NCI-H1694 treated with DMSO at 0.1 percent for 48 hours (cell line): ENCODE data around the gene STX10.

Experiments
- DNase-seq: peaks from one replicate; lab custom pipeline; 2025; lab: John Stamatoyannopoulos, UW

Gene STX10

DNA sequence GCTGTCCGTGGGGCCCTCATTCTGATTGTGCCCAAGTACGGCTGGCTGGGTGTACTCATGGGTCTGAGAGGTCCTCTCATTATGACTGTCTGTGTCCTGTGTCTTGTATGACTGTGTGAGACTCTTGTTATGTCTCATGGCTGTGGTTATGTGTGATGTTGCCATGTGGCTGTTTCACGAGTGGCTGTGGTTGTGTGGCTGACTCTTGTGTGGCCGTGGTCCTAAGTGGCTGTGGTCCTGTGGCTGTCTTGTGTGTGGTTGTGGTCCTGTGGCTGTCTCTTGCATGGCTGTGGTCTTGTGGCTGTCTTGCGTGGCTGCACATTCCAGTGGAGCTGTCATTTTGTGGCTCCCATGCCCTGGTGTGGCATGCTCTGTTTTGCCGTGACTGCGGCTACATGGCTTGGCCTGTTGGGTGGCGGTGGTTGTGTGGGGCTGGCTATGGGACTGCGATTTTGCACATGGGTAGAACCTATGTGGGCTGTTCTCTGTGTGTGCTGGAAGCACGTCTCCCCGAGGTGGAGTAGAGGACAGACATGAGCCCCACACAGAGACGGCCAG lies 50.1 kb downstream of the STX10 start:
- no peak for DNase-seq

DNA sequence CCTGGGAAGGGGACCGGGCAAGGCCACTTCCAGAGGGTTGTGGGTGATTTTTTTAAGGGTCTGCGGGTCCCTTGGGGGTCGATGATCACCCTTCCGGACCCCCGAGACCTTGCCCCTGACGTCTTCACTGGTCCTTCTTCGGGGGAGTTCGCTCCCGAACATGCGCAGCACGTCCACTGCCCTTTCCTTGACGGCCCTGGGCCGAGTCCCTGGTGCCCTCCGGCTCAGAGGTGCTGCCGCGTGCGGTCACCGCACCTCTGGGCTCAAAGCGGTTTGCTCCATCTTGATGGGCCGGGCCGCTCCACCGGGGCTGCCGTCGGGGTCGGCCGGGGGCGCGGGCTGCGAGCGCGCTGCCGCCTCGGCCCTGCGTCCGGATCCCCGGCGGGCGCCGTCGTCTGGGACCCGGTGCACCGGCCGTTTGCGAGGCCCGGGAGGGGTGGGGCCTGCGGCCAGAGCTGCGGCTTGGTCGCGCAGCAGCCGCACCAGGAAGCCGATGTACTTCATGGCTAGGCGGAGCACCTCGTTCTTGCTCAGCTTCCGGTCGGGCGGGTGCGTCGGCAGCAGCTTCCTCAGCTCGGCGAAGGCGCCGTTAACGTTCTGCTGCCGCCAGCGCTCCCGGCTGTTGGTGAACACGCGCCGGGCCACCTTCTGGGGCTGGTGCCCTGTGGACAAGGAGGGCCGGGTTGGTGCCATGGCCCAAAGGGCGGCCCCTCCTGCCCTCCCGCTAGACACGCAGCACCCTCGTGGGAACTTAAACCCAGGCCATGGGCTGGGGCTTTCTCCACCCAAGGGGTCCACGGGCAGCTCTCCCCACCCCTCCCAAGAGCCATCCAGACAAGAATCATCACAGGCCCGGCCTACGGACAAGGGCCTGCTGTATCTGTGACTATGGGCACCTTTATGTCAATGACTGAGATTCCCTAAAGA lies 50.8 kb downstream of the STX10 start:
- DNase-seq = no peak

DNA sequence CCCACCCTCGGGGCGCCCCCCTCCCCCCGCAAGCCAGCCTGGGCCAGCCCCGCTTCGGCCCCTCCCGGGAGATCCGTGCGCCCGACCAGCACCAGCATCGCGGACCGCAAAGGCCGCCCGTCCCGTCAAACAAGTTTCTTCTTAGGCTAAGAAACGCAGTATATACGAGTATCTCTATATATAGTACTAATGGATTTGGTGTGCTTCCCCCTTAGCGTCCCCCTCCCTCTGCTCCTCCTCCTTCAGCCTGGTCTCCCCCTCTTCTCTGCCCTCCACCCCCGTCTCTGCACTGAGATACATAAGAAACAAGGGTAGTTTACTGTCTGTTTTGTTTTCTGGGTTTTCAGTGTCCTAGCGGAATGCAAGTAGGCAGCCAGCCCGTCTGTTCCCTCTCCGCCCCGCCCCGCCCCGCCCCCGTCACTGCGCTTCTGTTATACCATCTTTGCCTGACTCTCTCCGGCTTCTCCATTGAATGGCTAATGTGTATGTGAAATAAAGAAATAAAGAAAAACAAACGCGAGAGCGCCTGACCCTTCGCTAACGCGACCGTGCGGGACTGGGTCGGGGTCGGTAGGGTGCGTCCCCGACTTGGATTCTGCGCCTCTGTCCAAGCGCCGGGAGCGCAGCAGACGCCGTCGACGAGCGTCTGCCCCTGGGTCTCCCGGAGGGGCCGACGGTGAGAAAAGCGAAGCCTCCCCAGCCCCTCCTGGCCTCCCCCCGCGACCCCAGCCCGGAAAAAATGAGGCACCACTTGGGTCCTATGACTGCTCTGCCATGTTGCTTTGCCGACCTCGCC lies 51.7 kb downstream of the STX10 start:
- DNase-seq = no peak

DNA sequence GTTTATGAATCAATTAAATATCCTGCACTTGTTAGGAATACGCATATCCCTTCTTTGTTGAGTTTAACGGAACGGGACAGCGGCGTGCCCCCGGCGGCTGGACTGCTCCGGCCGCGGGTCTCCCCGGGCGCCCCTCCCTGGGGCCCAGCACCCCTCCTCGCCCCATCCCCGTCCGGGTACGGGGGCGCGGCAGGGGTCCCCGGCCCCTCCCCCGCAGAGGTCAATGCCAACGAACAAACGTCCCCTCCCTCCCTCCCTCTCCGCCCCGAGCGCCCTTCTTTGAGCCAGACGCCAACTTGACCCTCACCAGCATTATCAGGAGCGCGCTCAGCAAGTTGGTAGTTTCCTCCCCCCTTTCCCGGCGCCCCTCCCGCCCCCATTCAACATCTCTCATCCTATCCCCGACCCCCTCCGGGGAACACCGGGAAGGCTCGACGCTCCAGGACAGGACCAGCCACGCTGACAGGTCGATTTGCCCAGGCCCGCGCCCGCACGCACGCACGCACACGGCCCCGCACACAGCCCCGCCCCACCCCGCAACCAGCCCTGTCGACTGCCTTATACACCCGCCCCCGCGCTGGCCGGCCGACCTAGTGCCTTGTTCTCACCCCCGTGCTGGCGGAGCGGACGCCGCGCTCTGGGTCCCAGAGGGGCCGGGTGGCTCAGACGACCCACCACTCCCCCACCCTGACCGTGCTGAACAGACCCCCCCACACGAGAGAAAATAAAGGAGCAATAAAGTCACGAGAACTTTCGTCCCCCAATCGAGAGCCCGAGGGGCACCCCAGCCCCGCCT lies 52.5 kb downstream of the STX10 start:
- no peak for DNase-seq

DNA sequence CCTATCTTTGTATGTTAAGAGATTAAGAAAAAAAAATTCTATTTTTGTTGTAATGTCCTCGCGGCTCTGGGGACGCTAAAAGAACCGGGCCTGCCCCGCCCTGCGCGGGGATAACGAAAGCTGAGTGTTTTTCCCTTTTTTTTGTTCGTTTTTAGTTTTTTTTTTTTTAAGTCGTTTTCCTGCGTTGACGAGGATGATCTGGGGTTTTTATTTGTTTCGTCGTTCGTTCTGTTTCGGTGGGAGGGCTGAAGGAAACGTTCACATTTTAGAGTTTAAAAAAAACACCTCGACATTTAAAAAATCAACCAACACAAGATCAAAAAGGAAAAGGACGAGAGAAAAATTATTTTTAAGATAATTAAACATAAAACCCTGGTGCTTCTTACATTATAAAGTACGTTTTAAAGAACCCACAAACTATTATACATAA lies 53.1 kb downstream of the STX10 start:
- DNase-seq = no peak

DNA sequence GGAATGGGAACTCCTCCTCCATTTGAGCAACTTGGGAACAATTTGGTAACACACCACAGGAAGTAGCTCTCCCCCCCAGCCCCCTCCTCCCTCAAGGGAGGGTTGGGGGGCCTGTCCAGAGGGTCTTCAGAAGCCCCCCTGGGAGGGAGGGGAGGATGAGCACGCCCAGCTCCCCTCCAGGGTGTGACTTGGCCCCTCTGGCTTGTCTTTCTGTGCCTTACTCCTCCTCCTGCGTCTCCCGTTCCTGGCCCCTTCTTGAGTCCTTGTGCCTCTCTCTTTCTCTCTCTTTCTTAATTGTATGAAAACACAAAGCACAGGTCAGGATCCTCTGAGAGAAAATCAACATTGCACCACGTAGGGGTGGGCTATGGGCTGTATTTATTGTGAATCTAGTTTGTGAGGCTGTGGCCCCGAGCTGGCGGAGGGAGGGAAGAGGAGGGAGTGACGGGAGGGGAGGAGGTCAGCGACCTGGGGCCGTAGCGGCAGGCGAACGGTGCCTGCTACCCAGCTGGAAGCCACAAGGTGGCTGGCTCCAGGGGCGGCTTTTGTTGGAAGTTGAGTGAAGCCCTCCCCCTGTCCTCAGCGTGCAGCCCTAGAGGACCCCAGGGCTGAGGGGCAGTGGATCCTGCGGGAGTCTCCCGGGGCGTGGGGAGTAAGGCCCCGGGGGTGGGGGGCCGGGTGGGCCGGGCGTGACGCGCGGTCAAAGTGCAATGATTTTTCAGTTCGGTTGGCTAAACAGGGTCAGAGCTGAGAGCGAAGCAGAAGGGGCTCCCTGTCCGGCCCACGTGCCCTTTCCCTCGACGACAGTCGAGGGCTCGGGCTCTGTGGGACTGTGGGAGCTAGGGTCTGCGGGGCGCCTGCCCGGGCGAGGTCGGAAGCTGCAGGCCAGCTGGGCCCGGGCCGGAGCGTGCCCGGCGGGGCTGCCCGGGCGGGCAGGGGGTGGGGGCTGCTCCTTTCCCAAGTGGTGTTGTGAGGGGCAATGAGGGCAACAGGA lies 53.9 kb downstream of the STX10 start:
- no peak for DNase-seq

DNA sequence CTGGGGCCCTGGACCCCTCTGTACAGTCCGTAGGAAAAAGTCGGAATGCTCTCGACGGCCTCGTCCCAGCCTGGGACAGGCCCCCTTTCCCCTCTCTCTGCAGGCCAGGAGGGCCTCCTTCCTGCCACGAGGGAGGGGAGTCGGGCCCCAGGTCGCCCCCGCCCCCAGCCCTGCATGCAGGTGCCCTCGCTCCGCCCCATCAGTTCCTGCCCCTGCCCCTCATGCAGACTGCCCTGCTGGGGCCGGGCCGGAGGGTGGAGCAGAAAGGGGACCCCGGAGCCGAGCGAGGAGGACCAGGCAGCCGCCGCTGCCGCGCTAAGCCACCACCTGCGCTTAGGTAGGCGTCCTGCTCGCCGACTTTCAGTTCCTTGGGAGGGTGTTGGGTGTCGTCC lies 54.8 kb downstream of the STX10 start:
- no peak for DNase-seq

DNA sequence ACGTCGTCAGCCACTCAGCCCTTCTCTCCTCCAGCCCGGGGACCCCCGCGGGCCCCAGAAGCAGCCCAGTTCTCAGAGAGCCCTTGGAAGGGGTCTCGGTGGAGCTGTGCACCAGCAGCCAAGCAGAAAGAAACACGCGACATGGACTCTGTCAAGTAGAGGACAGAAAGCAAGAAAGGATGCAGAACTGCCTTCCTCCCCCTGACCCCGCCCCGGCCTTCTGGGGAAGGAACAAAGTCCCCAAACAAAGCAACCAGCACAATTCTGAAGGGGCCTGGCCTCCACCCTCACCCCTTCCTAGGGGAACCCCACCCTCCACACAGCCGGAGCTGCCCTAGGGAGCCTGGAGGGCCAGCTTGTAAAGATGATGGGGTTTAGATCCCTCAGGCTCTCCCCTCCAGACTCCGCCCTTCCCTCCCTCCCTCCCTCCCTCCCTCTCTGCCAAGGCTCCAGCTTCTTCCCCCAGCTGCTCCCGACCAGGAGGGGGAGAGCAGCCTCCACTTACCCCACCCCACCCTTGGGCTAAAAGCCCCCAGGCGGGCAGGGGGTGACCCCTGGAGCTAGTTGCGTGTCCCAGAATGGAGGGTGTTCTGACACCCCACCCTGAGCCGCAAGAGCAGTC lies 55.3 kb downstream of the STX10 start:
- no peak for DNase-seq

DNA sequence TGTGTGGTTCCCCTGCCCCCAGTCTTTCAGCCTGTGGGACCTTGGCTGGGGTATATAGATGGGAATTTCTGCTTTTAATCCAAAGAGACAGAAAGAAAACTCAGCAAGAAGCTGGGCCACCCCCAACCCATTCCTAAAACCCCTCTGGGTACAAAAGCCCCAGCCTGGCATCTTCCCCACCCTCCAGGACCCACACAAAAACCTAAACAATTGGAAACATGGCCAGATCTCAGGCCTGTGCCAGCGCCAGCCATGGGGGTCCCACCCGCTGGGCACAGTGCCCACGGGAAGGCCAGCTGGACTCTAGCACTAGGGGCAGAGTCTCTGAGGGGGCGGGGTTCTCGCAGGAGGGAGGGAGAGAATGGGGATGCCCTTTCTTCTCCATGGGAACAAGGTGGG lies 56.1 kb downstream of the STX10 start:
- no peak for DNase-seq
